Activated CD4-positive, alpha-beta T cell treated with anti-CD3 and anti-CD28 coated beads for 24 hours (primary cell): ENCODE data around the gene SOX6.
"Not testable (repeated sequence)": the region's sequence is repeated elsewhere in the genome, so short reads cannot be mapped to it uniquely, and the experiment has no call there.

Source experiments
- DNase-seq, 2 donors: peaks; one replicate each; pipeline ENCODE4 v3.0.0-alpha.2; 2020; ENCODE audit warnings: low read depth in 2 of 2

Gene SOX6

DNA sequence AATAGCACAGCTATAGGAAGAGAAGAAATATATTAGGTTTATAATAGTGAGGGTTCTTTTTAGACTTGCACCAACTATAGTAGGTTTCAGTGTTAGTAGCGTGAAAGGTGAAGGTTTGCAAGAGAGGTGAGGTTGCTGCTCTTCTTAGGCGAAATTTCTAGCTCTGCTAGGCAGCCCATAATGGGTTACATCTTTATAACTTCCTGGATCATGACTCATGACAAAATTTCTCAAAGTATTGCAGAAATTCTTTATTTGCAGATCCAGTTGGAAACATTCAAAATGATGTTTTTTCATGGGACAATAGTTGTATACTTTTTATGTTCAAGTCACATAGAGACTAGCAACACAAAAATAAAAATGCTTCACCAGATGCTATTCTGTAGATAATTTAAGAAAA lies 260.0 kb downstream of the SOX6 start:
- no peak for DNase-seq

DNA sequence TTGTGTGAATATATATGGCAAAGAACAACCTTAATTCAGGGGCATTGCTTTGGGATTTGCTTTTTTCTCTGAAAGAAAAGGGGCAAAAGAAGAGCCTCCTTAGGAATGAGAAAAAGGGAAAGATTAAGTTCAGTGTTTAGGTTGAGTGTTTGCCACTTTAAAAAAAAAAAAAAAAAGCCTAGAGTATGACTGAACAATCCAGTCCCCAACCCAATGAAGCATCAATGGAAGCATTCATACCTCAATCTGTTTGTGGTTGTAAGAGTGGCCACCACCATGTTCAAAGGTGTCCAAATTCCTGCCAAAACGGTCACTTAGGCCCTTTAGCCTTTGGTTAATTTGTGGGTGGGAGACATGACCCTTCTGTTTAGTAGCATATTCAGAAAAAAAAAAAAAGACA lies 260.6 kb downstream of the SOX6 start:
- DNase-seq, result no peak

DNA sequence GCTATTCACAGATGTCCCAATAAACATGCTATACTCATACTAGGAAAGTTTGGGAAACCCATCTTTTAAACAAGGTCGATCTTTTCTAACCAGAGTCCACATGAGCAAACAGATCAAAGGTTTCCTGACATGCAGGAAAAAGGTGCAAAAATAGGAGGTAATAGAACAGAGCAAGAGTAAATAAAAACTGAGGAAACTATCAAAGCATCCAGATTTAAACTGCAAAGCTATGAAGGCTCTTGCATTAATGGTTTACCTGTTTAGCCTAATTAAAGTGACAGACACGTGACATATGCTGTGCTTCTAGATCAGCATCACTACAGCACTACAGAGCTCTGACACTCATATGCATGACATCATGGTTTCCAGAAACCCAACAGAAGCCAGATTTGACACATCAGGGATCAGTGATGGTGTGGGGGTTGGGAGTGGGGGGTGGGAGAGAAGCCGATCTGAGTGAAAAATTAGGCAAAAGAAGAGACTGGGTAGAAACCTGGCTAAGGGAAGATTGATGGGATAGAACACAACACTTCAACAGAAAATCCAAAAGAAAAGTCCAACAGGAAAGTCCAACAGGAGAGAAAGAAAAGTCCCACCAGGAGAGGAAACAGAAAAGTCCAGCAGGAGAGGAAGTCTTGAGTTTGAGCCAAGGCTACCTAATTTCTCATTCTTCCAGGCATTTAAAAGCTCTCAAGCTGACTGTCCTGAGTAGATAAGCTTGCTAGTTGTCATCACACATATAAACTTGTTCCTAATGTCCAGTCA lies 262.3 kb downstream of the SOX6 start:
- no peak for DNase-seq

DNA sequence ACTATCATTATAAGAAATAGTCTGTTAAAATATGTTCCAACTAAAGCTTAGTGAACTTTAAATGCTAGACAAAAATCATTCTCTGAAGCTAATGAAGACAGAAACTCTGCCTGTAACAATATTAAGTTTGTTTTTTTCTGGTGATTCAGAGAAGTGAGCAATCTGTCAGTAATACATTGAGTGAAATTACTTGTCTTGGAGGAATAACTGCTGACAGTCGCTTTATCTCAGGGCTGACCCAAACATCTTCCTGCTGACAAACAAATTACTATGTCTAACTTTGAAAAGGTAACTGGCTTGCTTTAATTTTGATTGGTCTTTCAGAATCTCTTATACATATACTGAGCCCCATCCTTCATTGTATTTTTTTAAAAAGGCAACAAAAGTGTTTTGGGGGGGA lies 264.5 kb downstream of the SOX6 start:
- no peak for DNase-seq

DNA sequence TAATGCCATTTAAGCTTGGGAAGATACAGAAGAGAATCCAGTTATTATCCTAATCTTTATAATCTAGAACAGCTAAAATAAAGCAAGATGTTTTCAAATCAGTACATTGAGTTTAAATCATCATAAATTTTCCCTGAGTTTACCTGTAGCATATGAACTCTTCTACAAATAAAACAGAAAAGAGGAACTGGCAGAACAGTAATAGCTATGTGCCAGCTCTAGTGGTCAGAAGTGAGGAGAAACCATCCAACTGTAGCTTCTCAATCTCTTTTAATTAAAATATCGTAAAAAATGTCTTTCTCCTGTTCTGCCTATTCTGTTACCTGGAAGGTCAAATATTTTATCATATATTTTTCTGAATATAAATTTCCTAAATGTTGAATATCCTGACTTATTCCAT lies 266.9 kb downstream of the SOX6 start:
- no peak for DNase-seq

DNA sequence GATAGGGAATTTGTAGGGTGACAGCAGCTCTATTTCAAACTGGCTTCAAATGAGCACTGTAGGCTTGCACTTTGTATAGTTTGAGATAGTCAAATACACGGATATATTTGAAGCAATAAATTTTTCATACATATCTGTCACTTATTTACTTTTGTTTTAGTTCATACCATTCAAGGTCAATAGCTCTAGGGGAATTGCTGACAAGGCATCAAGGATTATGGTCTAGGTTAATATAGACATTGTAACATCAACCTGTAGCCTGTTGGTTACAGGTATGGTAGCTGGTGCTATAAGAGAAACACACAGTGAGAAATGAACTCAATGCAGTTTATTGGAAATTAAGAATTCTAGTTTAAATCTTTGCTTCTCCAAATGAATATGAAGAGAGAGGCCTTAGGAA lies 267.6 kb downstream of the SOX6 start:
- DNase-seq, result no peak

DNA sequence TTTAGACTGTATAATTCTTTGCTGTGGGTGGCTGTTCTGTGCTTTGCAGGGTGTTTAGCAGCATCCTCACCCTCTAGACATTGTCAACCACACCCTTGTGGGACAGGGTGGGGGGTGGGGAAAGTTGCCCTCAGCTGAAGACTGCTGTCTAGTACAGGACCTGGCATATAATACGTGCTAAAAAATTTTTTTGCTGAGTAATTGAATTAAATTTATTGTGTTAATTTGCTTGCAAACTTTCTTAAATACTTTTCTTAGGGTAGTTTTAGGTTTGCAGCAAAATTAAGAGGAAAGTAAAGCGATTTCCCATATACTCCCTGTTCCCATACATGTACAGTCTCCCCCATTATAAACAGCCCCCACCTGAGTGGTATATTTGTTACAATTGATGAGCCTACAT lies 268.5 kb downstream of the SOX6 start:
- DNase-seq, result no peak

DNA sequence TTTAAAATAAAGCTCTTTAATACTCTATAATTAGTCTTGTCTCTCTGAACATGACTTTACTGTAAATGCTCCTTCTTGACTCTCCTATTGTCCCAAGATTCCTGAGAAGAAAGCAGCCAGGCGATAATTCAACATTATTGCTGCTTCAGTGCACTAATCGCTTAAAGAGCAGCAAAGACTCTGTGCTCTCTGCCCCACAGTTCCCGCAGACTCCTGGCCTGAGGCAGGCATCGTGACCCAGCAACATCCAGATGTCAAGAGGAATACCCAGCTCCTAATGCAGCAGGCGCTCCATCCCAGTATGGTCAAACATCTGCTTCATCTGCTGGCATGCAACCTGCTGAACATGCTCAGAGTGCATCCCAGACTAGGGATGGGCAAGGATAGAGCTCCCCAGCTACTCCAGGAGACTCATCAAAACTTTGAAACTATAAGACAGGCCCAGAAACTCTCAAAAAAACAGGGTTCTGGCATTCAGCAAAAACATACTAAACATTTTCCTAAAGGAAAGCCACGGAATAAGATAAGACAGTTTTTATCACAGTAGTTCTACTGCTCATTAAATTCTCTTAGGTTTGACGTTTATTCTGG lies 270.0 kb downstream of the SOX6 start:
- no peak for DNase-seq

DNA sequence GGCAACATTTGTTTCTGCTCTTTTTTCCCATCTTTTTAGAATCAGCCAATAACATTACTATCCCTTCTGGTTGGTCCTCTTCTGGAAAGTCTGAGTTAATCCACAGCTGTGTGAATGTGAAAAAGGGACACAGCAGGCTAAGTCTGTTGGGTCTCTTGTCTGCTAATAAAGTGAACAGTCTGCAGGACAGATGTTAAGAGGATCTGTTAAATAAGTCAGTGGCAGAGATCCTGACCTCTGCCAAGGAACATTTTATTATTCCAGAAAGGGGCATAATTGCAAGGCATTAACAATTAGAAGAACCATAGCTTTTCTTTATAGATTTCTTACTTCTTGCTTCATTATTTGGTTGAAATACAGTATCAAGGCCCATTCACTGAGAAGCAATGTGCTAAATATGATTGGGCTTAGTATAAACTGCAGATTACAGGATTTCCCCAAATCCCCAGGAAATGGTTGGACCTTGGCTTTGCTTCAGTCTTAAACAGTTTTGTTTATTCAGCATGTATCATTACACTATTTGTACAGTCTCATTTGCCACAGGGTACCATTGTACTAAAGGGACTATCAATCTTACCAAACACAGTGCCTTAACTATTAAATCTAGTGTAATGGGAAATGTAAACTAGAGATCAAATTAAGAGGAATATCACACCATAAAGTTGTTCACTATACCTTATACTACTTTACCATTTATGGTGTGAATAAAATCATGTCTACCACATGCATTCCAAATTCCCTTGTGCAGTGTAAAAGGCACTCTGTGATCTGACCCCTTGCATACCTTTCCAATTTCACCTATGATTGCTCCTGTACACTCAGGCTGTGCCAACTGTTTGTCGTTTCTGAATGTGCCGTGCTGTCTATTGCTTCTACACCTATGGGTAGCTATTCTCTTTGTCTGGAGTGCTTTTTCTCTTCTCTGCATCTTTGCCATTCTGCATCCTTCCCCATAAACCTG lies 274.0 kb downstream of the SOX6 start:
- DNase-seq, result no peak

DNA sequence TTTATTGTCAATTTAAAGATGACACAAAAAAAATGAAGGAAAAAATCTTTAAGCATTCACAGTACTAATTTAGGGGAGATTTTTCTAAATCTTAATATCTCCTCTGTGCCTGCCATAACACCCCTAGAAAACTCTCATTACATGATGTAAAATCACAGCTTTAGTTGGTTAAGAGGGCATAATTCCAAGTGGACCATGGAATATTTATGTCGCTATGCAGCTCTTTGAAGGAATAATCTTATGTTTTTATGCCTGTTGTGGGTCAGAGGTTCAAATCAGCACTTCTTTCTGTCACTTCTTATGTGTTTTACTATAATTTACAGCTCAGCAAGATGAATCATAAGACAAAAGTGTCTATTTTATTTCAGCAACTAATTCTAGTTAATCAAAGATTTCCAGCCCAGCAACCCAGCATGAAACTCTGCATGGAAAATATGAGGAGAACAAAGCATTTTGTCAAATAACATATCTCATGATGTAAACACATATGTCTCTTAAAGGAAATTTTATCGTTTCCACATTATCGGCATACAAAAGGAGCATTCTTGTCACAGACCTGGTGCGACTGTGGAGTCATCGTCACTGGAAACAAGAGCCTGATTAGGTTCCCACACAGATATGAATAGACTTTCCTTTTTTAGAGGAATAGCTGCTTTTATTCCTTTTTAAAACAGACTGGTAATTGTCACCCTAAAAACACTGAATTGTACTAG lies 274.8 kb downstream of the SOX6 start:
- DNase-seq, result no peak

DNA sequence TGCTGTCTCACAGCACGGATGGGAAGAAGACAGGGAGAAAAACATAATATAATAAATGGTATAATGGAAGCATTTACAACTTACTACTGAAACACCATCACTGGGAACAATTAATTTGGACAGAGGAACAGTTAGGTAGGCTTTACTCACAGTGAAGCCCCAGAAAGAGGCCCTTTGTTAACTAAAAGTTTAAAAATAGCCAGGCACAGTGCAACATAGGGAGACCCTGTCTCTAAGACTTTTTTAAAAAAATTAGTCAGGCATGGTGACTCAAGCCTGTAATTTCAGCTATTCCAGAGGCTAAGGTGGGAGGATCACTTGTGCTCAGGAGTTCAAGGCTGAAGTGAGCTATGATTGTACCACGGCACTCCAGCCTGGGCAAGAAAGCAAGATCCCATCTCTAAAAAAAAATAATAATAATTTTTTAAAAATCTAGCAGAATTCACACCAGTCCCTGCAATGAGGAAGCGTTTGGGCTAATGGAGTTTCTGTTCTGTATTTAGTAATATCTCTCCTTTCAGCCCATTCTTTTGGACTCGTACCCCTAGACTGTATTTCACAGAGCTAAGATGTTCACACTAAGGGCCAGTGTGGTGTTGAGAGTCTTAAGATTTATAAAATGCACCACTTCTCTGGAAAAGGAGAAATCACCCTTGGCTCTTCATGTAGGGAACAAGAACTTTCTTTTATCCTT lies 275.5 kb downstream of the SOX6 start:
- no peak for DNase-seq

DNA sequence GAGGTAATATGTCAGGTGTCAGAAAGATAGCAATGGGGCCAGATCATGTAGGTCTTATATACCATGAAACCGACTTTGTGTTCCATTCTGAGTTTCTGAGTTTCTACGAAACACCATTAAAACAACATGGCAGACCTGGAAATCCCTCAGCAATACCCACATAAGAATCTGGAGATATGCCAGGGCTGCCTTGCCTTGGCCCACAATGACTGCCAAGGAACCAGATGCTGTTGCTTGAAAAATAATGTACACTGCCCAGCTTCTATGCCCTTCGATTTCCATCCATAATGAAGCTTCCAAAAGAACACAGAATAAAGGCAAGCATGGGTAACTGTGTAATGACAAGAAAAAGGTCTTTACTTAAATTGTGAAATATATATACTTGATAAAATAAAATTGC lies 277.4 kb downstream of the SOX6 start:
- no peak for DNase-seq

DNA sequence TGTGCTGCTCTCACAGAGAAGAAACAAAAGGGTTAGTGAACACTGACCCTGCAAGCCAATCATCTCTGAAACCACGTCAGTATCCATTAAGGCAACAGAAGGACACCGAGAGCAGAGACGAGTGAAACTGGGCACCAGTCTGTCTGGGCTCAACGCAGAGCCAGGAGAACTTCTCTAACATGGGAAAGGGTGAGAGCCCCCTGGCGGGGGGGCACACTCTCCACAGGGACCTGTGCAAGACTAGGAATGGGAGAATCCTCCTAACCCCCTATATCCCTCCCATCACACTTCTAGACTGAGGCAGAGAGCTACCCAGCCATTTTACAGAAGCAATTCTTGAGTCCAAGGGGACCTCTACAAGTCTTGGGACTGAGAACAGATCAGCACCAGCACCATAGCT lies 285.8 kb downstream of the SOX6 start:
- no peak for DNase-seq

DNA sequence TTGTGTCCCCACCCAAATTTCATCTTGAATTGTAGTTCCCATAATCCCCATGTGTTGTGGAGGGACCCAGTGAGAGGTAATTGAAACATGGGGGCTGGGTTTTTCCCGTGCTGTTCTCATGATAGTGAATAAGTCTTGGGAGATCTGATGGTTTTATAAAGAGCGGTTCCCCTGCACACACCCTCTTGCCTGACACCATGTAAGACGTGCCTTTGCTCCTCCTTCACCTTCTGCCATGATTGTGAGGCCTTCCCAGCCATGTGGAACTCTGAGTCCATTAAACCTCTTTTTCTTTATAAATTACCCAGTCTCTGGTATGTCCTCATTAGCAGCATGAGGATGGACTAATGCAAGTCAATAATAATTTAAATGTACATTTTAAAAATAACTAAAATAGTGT lies 289.1 kb downstream of the SOX6 start:
- not testable (repeated sequence) for DNase-seq

DNA sequence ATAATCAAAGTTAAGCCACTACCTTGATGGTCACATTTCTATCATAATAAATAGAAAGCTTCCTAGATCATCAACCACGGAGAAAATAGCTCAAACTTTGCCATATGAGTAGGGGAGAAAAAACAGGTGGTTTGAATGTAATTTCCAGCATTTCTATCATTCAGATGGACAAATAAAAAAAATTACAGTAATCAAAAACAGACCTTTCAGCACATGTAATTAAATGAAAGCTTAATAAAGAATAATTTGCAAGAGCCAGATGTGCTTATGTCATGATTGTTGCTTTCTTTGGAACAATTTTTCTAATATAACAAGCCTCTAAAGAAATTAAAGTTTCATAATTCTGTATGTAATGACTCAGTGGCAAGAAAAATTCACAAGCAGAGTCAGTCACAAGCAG lies 297.0 kb downstream of the SOX6 start:
- DNase-seq, result no peak

DNA sequence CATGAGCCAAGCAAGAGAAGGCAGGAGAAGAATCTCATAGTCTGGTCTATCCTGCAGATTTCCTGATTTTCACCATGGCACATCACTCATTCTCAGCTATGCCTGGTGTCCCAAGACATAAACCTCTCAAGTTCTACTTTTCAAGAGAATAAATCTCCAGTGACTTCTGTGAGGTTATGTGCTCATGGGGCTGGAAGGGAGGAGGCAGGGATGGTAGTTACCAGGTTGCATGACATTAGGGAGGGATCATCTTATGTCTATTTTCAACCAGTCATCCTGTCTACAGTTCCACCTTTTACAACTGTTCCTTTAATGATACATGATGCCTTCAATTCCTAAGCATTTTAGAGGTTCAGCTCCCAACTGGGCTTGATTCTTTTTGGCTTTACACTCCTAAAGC lies 297.7 kb downstream of the SOX6 start:
- DNase-seq, result no peak

DNA sequence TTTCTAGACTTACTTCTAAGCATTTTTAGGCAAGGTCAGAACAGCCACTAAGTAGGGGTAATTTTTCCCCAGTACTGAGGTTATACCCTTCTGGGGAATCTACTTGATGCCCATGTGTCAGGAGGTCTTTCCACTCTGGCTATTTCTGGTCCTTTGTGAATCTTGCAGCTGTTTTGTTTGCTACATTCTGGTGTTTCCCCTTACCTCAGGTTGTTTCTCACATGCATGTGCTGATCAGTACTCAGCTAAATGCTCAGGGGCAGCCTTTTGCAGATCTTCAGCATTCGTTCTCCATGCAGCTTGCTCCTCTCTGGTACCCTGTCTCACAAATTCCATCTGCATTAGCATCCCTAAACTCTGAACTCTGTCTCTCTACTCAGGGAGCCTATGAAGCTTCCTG lies 303.6 kb downstream of the SOX6 start:
- DNase-seq, result no peak

DNA sequence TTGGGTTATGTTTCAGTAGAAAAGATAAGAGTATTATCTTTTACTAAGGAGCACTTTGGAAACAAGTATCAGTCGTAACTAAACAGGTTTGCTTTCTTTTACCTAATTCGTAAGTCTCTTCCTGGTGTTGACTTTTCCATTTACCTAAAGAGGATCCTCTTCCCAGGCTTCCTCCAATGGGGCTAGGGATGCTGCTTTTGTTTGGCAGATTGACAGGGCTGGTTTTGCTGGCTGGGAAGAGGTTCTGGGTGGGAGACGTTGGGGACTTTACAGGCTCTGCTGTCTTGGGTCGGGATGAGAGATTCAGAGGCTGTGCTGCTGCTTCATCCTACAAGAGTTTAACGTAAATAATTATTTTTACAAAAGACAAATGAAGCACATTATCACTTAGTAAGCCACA lies 306.7 kb downstream of the SOX6 start:
- no peak for DNase-seq

DNA sequence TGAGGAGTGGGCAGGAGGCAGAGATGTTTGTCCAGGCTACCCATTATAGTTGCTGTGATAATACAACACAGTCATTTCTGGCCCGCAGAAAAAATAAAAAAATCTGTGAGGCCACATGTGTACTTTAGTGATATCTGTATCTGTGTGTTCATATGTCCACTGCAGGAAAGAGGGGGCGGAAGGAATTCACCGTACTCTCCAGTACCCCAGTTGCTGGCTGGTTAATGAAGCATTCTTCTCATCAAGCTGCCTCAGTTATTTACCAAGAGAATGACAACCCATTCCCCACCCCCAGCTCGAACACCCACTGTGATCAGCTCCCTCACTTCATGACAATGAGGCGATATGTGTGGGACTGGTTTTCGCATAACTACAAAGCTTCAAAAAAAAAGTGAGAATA lies 309.3 kb downstream of the SOX6 start:
- DNase-seq, result no peak

DNA sequence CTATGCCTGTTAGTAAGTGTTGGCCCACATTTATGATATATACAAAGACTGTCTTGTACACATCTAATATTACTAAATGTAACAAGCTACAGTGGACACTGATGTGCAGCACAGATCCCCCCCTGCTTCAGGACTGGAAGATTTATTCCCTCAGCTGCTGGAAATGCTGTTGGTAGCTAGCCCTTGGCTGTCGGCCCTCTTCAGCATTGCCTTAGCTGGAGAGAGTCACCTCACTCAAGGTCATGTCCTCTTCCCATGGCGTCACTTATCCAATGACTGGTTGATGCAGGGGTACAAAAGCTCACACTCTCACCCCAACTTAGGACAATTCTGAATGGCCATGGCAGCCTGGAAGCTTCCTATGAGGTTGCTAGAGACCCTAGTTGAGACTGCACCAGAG lies 312.7 kb downstream of the SOX6 start:
- no peak for DNase-seq

DNA sequence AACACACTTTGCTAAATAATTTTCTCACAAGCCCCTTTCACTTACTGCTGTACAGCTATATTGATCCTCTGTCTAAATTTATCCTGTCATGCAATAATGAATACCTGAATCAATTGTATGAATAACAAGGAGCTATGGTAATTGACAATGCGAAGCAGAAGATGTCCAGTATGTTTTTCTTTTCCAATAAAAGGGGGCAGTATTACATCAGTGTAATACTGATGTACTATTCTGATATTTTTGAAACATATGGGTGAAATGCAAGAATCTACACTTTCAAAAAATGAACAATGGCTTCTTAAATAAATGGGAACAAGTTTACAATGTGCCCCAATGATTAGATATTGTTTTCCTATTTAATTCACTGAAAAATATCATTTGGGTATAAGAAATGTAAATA lies 315.1 kb downstream of the SOX6 start:
- no peak for DNase-seq

DNA sequence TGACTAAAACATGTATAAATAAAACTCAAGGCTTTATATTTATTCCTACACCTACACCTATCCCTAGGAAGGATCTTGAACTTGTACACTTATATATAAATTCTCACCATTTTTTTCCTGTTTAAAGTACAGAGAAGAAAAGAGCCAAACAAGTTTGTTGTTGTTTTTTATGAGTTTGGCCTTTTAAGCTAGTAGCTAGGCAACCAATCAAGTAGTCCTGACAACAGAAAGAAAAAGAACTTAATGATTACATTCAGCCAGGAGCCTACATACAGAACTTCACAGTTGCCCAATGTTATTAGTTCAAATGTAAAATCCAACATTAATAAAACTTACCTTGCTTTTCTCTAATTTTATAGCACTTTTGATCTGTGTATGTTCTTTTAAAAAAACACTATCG lies 316.2 kb downstream of the SOX6 start:
- DNase-seq, result no peak
